Measurements from ENCODE around the gene MCHR2.
"Not testable (repeated sequence)": the region's sequence is repeated elsewhere in the genome, so short reads cannot be mapped to it uniquely, and the experiment has no call there.

The MCHR2 gene, protein sequence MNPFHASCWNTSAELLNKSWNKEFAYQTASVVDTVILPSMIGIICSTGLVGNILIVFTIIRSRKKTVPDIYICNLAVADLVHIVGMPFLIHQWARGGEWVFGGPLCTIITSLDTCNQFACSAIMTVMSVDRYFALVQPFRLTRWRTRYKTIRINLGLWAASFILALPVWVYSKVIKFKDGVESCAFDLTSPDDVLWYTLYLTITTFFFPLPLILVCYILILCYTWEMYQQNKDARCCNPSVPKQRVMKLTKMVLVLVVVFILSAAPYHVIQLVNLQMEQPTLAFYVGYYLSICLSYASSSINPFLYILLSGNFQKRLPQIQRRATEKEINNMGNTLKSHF

DNA sequence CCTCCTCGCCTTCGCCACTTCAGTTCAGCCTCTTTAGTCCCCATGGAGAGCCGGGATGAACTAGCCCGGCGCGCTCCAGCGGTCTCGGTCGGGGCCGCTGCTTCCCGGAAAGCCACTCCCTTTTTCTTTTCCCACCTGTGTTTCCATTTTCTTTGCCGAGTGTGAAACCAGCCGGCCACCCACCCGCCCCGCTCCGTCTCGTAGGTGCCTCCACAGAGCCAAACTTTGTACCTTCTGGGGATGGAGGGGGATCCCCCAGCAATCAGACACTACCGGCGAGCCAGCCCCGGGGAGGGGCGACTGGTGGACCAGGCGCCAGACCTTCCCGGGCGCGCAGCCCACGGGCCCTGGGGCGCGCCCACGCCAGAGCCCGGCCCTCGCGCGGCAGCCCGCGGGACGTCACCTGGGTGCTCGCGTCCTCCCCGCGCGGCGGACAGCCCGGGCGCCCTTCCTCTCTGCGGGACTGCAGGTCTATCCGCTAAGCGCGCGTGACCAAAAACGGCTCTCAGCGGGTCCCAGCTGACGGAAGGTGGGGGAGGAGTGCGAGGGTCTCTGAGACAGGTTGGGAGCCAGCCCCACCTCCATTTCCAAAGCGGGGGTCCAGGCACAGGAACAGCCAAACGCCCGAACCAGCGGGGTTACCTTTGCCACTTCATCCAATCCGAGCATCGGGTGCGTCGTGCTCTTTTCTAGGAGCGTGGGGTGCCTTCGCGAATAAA lies at the start of gene MCHR2:
Gene MCHR2, minus strand, starts transcription at position 691 of the 719 bp plus-strand sequence. CDS start 38,076 bp downstream, outside the sequence.
- DNase-seq (ENCODE audit: low read depth), result no peak

DNA sequence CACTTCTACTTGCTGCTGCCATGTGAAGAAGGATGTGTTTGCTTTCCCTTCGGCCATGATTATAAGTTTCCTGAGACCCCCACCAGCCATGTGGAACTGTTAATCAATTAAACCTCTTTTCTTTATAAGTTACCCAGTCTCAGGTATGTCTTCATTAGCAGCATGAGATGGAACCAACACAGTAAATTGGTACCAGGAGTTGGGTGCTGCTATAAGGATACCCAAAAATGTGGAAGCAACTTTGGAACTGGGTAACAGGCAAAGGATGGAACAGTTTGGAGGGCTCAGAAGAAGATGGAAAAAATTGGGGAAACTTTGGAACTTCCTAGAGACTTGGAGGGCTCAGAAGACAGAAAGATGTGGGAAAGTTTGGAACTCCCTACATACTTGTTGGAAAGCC lies 44.5 kb upstream of the MCHR2 start:
- DNase-seq (ENCODE audit: low read depth), result not testable (repeated sequence)

DNA sequence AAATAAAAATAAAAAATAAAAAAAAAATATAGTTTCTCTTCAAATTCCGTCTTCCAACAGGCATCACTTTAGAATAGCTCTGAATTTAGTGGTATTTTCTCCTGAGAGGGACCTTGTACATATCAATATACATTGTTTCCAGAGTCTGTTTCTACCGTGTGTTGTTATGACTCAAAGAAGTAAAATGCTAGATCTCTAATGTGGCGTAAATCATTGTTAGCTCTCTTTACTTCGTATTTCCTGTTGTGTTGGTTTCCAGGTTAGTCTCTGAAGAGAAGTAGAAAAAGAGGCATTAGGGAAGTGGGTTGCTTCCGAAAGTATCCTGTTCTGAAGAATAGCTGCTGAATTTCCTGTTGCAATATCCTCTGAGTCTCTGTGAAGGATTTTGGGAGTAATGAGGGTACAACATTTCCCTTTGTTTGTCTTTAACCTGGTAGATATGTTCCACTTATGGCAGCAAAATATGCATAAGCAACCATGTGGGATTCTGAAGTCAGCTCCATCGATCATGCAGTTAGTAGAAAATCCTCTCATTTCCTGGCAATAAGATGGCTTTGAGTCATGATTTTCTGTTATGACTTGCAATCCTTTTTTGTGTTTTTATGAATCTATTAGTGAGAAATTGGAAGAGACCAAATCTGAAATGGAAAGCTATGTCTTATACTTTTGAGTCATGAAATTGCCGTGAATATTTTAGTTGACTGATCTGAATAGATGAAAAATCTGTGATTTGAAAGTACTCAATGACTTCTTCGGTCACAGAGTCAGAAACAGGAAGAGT lies 42.0 kb upstream of the MCHR2 start:
- no peak for DNase-seq (ENCODE audit: low read depth)

DNA sequence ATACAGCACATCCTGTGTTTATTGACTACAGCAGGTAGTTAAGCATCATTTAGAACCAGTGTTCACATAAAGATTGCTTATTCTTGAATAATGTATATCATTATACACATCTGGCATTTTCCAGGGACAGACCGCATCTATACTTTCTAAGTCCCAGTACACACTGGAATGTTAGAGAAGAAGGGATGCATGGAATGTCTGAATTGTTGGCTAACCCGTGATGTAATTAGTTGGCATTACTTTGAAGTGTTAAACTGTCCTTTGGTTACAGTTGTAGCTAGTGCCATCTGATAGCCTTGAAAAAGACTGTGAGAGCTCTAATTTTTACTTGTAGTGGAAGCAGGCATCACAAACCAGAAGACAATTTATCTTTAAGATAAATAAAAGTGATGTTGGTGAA lies 29.8 kb upstream of the MCHR2 start:
- no peak for DNase-seq (ENCODE audit: low read depth)

DNA sequence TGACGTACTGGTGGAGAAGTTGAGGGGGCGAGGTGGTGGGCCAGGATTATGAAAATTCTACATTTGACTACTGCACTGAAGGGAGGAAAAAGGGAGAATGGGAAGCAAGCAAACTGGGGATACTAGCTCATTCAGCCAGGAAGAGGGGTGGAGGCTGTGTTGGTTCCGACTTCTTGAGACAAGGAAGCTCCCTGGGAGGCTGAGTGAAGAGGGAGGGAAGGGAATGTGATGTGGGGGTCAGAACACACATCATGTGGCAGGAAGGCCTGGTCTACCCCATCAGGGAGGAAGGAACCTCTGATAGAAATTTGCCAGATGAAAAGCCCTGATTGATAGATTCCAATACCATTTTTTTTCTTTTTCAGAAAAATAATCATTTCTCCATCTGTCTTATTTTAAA lies 28.8 kb upstream of the MCHR2 start:
- no peak for DNase-seq (ENCODE audit: low read depth)

DNA sequence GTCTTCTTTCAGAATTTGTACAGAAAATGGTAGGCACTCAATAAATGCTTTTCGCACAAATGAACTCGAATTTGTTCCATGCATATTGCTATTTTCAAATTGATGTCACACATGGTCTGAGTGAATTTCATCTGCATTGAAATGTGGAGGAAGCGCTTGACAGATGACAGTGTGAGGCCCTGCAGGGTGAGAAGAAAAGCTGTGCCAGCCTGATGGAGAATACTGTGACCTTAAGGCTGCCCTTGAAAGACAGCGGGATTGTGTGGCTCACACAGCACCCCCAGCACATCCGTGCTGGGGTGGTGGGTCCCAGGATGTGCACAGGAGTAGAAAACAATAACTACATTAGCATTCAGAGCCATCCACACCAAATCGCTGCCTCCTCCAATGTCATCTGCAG lies 14.8 kb upstream of the MCHR2 start:
- no peak for DNase-seq (ENCODE audit: low read depth)

DNA sequence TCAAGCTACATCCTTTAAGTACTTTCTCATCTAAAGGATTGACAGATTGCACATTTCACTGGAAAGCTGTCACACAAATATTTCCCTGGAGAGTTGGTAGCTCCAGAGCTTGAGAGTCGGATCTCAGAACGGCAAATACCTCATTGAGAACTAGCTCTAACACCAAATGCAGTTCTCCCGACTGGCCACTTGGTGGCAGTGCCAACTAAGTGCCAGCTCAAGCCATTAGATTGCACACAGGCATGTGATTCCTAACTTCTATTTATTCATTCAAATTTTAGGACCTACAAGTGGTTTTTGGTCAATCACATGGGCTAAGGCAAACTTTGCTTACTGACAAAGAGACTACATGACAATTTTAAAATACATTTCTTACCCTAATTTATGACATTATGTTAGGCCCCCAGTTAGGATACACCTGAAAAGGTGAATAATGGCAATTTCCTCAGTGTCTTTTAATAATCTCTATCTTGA lies 7.9 kb upstream of the MCHR2 start:
- peak; percentile 45 for DNase-seq (ENCODE audit: low read depth)

DNA sequence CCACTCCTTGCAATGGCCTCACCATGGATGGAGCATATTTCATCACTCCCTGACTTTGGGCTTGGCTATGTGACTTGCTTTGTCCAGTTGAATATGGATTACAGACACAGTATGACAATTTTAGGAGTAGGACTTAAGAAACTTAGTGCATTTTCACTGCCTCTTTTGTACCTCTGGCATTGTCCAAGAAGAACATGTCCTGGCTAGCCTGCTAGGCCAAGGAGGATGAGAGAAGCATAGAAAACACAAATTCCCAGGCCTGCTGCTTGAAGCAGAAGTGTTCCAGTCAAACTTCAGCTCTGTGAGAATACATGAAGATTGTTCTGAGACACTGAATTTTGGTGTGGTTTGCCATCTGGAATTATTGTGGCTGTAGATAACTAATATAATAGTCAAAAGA lies 3.1 kb upstream of the MCHR2 start:
- DNase-seq (ENCODE audit: low read depth), result no peak

DNA sequence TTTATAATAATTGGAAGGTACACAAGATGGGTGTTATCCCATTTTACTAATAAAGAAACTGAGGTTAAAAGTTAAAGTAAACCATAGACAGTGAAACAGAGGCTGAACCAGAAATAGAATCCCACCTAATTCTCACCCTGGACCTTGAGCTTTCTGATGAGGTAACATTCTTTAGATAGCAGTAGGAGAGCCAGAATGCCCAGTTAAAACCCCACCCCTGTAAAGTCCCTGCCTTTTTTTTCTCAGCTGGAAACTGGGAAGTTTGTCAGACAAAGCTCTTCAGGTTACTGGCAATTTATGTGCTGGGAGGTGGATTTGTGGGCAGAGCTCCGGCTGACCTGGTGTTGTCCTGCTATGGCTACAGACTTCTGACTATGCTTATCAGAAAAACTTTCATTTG lies 1.9 kb upstream of the MCHR2 start:
- no peak for DNase-seq (ENCODE audit: low read depth)

DNA sequence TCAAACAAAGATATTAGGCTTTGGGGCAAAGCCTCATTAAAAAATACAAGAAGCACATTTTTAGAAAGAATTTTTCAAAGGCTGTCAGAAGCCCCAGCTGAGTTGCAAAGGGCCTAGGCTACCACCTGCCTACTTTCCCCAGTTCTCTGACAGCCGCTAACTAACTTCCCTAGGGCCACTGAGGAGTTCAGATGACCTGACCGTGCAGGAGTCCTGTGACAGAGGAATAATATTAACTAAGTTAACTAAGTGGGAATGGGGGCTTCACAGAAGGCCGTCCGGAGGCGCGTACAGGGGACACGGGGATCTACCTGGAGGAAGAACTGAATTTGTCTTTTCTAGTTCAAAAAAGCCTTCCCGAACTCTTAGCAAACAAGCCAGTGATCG lies 884 bp downstream of the MCHR2 start:
- no peak for DNase-seq (ENCODE audit: low read depth)

DNA sequence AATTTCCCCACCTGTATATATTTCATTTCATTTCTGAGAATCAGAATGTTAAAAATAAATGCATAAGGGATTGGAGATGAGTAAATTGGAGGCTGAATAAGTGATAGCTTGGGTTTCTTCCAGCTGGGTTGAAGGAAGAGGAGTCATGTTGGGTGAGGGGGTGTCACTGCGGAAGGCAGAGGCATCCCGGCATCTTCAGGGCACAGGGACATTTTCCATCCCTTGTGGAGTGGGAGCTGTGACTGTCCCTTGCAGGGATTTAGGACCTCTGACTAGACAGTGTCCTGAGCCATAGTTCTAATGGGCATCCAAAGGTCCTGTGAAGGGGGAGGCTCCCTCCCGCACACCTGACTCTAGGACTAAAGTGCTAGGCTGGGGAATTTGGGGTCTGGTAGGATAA lies 2.1 kb downstream of the MCHR2 start:
- no peak for DNase-seq (ENCODE audit: low read depth)

DNA sequence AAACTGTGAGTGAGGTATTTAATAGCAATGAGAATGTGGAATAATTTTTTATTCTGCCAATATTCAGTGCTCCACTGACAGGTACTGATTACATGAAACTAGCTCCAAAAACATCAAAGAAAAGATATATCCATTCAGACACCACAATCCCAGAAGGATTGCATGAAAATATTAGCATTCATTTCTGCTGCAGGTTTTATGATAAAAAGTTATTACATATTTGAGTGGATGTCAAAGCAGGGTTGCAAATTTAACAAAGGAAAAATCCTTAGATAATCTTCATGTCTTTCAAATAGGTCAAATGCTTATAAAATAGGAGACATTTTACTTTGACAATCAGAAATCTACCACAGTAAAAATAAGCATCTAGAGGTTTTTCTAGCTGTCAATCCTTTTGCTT lies 13.3 kb downstream of the MCHR2 start:
- no peak for DNase-seq (ENCODE audit: low read depth)

DNA sequence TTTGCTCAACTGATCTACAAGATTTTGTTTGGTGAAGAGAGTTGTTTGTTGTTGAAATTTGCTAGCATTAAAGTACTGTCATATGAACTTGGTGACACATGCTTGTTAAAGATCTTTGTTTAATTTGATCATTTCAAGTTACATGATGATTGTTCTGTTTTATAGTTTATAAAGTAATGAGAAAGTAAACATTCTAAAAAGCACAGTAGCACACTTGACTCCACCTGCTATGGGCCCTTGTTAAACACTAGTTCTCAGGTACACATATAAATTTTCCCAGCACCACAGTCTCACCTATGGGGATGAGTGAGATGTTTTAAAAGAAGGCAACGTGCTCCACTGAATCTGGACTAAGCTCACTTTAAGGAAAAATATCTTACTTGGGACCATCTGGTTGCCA lies 14.1 kb downstream of the MCHR2 start:
- DNase-seq (ENCODE audit: low read depth), result no peak

DNA sequence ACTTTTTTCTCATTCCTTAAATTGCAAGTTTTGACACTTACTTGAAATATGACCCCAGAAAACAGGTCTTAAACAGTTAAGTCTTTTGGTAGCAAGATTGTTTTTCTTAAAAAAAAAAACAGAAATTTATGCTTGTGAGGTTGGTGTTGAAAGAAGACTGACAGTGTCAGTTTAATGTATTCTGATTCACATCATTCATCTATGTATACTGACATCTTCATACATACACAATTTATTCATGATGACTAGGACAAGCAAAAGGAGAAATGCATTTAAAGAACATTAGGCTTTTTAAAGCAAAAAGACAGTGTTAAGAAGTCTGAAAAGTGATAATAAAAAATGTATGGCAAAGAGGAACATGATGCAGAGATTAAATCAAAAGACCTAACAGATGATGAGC lies 27.0 kb downstream of the MCHR2 start:
- DNase-seq (ENCODE audit: low read depth), result no peak

DNA sequence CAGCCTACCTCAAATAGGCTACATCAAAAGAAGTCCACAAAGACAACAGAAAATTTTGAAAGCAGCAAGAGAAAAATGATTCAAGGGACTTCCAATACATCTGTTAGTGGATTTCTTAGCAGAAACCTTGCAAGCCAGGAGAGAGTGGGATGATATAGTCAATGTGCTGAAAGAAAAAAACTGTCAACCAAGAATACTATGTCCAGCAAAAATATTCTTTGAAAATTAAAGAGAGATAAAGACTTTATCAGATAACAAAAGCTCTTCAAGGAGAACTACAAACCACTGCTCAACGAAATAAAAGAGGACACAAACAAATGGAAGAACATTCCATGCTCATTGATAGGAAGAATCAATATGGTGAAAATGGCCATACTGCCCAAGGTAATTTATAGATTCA lies 34.0 kb downstream of the MCHR2 start:
- no peak for DNase-seq (ENCODE audit: low read depth)

DNA sequence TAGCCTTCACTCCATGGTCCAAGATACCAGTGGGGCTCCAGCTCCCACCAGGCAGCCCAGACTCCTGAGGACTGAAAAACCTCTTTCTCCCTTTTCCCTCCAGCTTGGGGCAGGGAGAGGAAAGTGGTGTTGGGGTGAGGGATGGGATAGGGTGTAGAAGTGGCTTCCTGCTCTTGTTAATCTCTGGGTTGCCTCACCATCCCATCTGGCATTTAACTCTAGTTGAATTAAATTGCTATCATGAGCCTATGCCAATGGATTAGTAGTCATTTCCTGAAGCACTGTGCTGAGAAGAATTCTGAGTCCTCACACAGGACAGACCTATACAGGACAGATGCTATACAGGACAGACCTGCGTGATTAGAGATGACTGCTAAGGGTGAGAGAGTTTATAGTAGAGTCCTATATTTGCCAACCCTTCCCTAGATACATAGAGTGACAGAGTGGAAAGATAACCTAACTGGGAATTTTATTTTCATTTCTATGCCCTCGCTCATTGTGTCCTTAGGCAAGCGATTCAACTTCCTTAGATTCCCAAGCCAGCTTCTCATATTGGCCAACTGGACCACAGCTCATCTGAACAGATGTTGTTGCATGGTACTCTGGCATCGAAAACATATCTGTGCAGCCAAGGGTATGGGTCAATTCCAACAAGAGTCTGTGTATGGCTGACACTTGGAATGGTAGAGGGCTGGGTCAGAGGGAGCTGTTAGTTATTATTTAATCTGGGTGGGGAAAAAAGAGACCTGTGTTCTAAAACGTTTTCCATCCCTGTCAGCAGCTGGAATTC lies 42.8 kb downstream of the MCHR2 start:
- no peak for DNase-seq (ENCODE audit: low read depth)

DNA sequence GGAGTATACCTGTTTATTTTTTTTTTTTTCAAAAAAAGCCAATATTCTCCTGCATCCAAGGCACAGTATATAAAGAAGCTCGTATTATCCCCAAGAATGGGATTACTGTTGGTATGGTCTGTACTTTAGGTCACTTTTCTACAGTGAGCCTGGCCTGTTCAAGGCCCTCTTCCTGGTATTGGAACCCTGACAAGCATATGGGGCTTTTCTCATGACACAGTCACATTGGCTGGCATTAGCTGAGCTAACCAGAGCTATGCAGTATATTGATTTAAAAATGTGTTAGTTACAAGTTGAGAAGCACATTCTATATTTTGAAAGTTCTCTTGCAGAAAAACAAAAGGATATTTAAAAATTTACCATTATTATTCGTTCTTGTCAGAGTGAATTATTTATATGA lies 48.0 kb downstream of the MCHR2 start:
- DNase-seq (ENCODE audit: low read depth), result no peak

DNA sequence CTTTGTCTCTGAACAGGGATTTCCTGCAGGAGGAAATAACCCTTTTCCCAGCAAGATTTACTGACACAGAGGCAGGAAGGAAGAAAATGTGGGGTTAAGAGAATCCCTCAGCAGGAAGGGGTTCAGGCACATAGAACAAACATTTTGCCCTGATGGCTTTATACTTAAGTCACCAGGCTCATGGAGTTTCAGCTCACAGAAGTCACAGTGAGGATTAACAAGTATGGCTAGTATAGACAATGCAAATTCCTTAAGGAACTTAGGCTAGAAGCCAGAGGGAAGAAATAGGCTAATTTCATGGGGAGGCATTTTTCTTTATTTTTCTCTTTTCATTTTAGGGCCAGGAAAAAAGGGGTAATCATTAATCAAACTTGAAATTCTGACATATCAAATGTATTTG lies 50.2 kb downstream of the MCHR2 start:
- no peak for DNase-seq (ENCODE audit: low read depth)

DNA sequence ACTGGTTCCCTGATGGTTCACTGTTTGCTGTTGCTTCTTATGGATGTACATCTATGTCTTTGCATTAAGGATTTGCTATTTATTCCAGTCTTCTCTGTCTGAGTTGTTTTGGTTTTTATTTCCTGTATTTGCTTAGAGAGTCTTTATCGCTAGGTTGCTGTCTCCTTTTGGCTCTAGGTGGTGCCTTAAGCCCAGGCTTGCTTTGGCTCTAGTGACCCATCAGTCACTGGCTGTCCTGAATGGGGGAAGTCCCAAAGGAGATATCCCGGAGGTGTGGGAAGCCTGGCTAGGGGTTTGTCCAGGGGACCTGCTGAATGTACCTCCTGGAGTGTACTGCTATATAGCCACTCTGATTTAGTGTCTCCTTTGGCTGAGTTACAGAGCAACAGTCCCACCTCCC lies 53.4 kb downstream of the MCHR2 start:
- DNase-seq (ENCODE audit: low read depth), result no peak

DNA sequence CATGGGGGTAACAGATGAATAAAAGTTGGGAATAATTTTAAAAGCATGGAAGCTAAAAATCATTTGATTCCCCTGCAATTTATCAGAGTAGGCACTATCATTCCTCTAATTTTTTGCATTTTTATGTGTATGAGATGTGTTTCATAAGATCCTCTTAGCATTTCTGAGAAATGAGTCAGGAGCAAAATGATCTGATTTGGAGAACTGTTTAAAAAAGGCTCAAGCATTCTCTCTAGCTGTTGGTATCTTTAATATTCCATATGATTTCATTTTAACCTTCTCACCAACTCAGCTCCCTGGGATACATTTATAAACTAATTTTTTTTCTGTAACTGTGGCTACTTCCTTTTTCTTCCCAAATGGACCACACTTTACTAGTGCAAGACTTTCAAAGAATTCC lies 60.9 kb downstream of the MCHR2 start:
- peak; percentile 60 for DNase-seq (ENCODE audit: low read depth)

DNA sequence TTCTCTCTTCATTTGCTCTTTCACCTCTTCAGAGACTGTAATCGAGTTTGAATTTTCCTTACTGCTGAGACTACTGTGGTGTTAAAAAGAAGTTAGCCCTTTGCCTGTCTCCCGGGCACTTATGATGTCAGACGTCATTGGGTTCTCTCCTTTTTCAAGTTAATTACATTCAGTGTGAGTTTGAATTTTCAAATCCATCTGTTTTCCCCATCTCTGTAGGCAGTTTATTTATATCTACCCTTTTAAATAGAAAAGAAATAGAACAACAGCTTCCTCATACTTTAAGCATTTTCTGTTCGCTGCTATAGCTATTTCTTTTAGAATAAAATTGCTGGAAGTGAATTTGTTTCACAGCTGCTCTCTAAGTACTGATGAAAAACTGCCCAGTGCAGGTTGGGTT lies 81.4 kb downstream of the MCHR2 start:
- no peak for DNase-seq (ENCODE audit: low read depth)

Measured in fibroblast of gingiva (primary cell).